SK-N-SH treated with all-trans-retinoic acid at 6 μM for 48 hours (cell line): ENCODE data around the gene DDN.

ENCODE experiments used
- GLIS3 ChIP-seq: fragments of 250-450 bp; sonication (Bioruptor Pico); IDR thresholded peaks from 2 replicates; pipeline ENCODE4 v1.5.0; 2020; ENCODE audit warnings: mild to moderate bottlenecking, moderate library complexity
- ZFP30 ChIP-seq: fragments of 450-650 bp; formaldehyde crosslinking; IDR thresholded peaks from 2 replicates; pipeline ENCODE4 v1.5.0; 2022; ENCODE audit warnings: mild to moderate bottlenecking, moderate library complexity
- TF ChIP-seq, protein P1 (sequence below): fragments of 250-450 bp; sonication (Bioruptor Pico); IDR thresholded peaks from 2 replicates; pipeline ENCODE4 v1.5.0; 2020; ENCODE audit warnings: mild to moderate bottlenecking, moderate library complexity

DNA sequence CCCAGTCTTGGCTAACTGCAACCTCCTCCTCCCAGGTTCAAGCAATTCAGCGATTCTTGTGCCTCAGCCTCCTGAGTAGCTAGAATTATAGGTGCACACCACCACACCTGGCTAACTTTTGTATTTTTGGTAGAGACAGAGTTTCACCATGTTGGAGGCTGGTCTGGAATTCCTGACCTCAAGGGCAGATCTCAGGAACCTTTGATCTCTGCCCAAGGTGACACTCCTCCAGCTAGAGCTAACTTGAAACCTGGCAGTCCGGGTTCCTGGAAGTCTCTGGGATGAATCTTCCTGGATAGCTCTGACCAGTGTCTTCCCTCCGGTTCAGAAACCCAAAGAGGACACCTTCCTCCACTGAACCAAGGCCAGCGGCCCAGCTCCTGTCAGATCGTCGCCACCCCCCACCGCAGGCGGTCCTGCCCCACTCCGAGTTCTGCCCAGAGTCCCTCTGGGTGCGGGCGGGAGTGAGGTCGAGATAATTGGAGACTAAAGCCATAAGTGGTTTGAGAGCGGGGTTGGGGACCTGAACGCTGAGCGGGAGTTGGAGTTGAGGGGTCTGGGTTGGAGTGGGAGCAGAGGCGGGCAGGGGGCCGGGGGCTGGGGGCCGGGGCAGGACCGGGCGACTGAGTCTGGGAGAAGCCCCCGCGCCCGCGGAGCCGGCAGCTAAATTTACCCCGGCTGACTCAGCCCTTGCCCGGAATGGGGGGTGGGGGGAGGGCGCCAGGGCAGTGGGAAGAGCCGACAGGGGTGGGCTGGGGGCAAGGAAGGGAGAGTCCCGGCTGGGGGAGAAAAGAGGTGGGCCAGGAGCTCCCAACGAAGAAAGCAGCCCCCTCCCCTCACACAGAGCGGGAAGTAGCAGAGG, 4.7 kb downstream of the DDN start:
- TF ChIP-seq GLIS3 (CRISPR knock-in tag) (no peak), ZFP30 (CRISPR knock-in tag) (no peak)
- TF ChIP-seq, protein P1, sequence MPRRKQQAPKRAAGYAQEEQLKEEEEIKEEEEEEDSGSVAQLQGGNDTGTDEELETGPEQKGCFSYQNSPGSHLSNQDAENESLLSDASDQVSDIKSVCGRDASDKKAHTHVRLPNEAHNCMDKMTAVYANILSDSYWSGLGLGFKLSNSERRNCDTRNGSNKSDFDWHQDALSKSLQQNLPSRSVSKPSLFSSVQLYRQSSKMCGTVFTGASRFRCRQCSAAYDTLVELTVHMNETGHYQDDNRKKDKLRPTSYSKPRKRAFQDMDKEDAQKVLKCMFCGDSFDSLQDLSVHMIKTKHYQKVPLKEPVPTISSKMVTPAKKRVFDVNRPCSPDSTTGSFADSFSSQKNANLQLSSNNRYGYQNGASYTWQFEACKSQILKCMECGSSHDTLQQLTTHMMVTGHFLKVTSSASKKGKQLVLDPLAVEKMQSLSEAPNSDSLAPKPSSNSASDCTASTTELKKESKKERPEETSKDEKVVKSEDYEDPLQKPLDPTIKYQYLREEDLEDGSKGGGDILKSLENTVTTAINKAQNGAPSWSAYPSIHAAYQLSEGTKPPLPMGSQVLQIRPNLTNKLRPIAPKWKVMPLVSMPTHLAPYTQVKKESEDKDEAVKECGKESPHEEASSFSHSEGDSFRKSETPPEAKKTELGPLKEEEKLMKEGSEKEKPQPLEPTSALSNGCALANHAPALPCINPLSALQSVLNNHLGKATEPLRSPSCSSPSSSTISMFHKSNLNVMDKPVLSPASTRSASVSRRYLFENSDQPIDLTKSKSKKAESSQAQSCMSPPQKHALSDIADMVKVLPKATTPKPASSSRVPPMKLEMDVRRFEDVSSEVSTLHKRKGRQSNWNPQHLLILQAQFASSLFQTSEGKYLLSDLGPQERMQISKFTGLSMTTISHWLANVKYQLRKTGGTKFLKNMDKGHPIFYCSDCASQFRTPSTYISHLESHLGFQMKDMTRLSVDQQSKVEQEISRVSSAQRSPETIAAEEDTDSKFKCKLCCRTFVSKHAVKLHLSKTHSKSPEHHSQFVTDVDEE (CRISPR knock-in tag), result no peak
